PC-9 (cell line): Measurements from ENCODE around the gene MATN1. TPM values are rescaled to one million over a fixed set of nuclear protein-coding genes. Genes with fewer than 3 reads are reported as not detected.

Experiments
- BruUV-seq: library from RNA; stranded (reverse); fragments of 400-500 nt; replicated peaks from 2 replicates; lab custom pipeline; 2021; lab: Mats Ljungman, UMichigan
- CTCF ChIA-PET: fragments of 300-600 bp; sonication (Branson Sonifier 250); formaldehyde crosslinking; loops from one replicate; lab custom pipeline; 2022; ENCODE audit warnings: antibody characterized with exemption; lab: Charles Lee
- POLR2A ChIA-PET: fragments of 300-600 bp; sonication (Branson Sonifier 250); formaldehyde crosslinking; loops from one replicate; lab custom pipeline; 2022; ENCODE audit warnings: antibody characterized with exemption; ENCODE audit not compliant: unreplicated experiment; lab: Charles Lee
- DNase-seq, 2 experiments: peaks; one replicate each; pipeline versions ENCODE4 v3.0.0 to v3.0.0-alpha.2; 2015 to 2022; ENCODE audit warnings: mixed read lengths in 1 of 2
- H2AFZ ChIP-seq: fragments of 200-600 bp; sonication (generic); 2 replicates; pipeline ENCODE4 v1.8.1; 2017; ENCODE audit warnings: antibody characterized with exemption
- H3F3A ChIP-seq: fragments of 200-600 bp; sonication (generic); 2 replicates; pipeline ENCODE4 v1.8.1; 2017; ENCODE audit warnings: antibody characterized with exemption, mild to moderate bottlenecking, low read depth; ENCODE audit not compliant: insufficient read depth
- H3K27ac ChIP-seq: fragments of 200-600 bp; sonication (generic); 2 replicates; pipeline ENCODE4 v1.6.1; 2016; ENCODE audit warnings: mixed run types
- H3K27me3 ChIP-seq: fragments of 200-600 bp; sonication (generic); 2 replicates; pipeline ENCODE4 v1.6.1; 2016; ENCODE audit warnings: low read depth, mixed run types; ENCODE audit not compliant: insufficient read depth
- H3K36me3 ChIP-seq: fragments of 200-600 bp; sonication (generic); 2 replicates; pipeline ENCODE4 v1.6.1; 2016; ENCODE audit warnings: low read depth, mixed run types
- H3K4me1 ChIP-seq: fragments of 200-600 bp; sonication (generic); replicated peaks from 2 replicates; pipeline ENCODE4 v1.6.1; 2016; ENCODE audit warnings: mixed run types; ENCODE audit not compliant: insufficient read depth
- H3K4me2 ChIP-seq: fragments of 200-600 bp; sonication (generic); 2 replicates; pipeline ENCODE4 v1.6.1; 2017; ENCODE audit warnings: mixed run types
- H3K4me3 ChIP-seq: fragments of 200-600 bp; sonication (generic); 2 replicates; pipeline ENCODE4 v1.6.1; 2016; ENCODE audit warnings: mixed run types
- H3K79me2 ChIP-seq: fragments of 200-600 bp; sonication (generic); 2 replicates; pipeline ENCODE4 v1.6.1; 2017; ENCODE audit warnings: low read depth, mixed run types
- H3K9me2 ChIP-seq: fragments of 200-600 bp; sonication (generic); 2 replicates; pipeline ENCODE4 v1.8.1; 2017; ENCODE audit warnings: mild to moderate bottlenecking; ENCODE audit not compliant: insufficient read depth
- H3K9me3 ChIP-seq: fragments of 200-600 bp; sonication (generic); 2 replicates; pipeline ENCODE4 v1.8.1; 2016; ENCODE audit warnings: low read depth; ENCODE audit not compliant: insufficient read depth
- H4K20me1 ChIP-seq: fragments of 200-600 bp; sonication (generic); 2 replicates; pipeline ENCODE4 v1.8.1; 2017; ENCODE audit not compliant: insufficient read depth
- CTCF ChIP-seq: fragments of 200-600 bp; sonication (generic); conservative IDR thresholded peaks from 2 replicates; pipeline ENCODE4 v1.6.1; 2017; ENCODE audit warnings: mixed run types, antibody characterized with exemption, mild to moderate bottlenecking, moderate library complexity
- EZH2 ChIP-seq: fragments of 200-600 bp; sonication (generic); IDR thresholded peaks from 2 replicates; pipeline ENCODE4 v1.8.0; 2017; ENCODE audit warnings: antibody characterized with exemption, low read depth
- intact Hi-C: fragments of 100-400 bp; cut with micrococcal nuclease; formaldehyde crosslinking; loops from one replicate; pipeline ENCODE4 v1.10.0; 2022; ENCODE audit not compliant: unreplicated experiment
- total RNA-seq: library from RNA; stranded (reverse); gene quantifications from 2 replicates; pipeline ENCODE4 v1.2.3, GENCODE V29; 2021

MATN1 gene
- total RNA-seq, 1 experiment from 2014 or later = 0.37 TPM

DNA sequence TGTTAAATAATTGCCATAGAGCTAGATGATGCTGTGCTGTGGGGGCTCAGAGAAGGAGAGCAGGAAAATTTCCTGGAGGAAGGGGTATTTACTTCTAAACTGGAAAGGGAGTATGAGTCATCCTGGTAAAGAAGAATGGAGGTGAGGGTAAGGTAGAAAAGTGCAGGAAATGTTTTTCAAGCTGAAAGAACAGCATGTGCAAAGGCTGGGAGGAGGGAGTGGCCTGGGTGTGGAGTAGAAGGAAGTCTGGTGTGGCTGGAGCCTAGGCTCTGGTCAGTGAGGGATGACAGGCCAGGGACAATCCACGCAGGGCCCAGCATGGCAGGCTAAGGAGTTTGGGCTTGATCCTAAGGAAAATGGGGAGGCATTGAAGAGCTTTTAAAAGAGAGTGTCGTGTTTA lies 45.9 kb downstream of the MATN1 start:
- no peaks in the 10 kb centered on the region for H3K9me3 ChIP-seq
- peaks cover 5% of the 10 kb centered on the region; the same call in 1 of the 2 replicates for H3K4me1 ChIP-seq
- no peak for TF ChIP-seq EZH2
- TF ChIP-seq CTCF = no peak
- H3K9me2 ChIP-seq = no peaks in the 10 kb centered on the region
- H3K4me2 ChIP-seq = no peak overlapping the region
- no peak overlapping the region for H3K4me3 ChIP-seq
- H3K27ac ChIP-seq = no peak overlapping the region
- DNase-seq = no peak
- no peaks in the 10 kb centered on the region for H3K36me3 ChIP-seq
- no TSS peak for BruUV-seq
- H3K79me2 ChIP-seq = no peaks in the 10 kb centered on the region
- H2AFZ ChIP-seq = no peak overlapping the region
- no peaks in the 10 kb centered on the region for H4K20me1 ChIP-seq
- POLR2A ChIA-PET = no interaction called here
- H3K27me3 ChIP-seq = no peaks in the 10 kb centered on the region
- CTCF ChIA-PET = no interaction called here
- intact Hi-C loops = no loop called here
- no peaks in the 10 kb centered on the region; the same call in 1 of the 2 replicates for H3F3A ChIP-seq

DNA sequence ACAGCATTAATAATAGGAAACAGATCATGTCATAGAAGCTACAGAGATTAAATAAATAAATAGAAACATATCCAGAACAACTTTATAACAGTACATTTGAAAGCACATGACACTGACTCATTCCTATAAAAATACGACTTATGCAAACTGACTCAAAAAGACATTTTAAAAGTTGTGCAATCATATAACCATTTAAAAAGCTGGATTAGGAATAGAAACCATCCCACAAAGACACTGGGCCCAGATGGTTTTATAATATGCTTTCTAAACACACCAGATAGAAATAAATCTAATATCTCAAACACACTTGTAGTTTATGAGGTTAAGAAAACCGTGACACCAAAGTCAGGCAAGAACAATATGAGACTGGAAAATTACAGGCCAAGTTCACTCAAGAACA lies 47.6 kb downstream of the MATN1 start:
- ChIA-PET CTCF (no interaction called here), POLR2A (interaction anchor here (0.7 kb wide), 1 partner anchor 595 kb away, joined by 5 read pairs; no protein-coding TSS in a partner anchor)
- H3K79me2 ChIP-seq = no peaks in the 10 kb centered on the region
- H3K9me2 ChIP-seq = no peaks in the 10 kb centered on the region
- H3K4me1 ChIP-seq = peaks cover 5% of the 10 kb centered on the region; the same call in 1 of the 2 replicates
- H3K9me3 ChIP-seq = no peaks in the 10 kb centered on the region
- no peak overlapping the region for H3K4me3 ChIP-seq
- TF ChIP-seq EZH2 = no peak
- TF ChIP-seq CTCF = no peak
- no peaks in the 10 kb centered on the region for H3K36me3 ChIP-seq
- no peak overlapping the region for H2AFZ ChIP-seq
- BruUV-seq = no TSS peak
- H3F3A ChIP-seq = no peaks in the 10 kb centered on the region; the same call in 1 of the 2 replicates
- H3K27me3 ChIP-seq = no peaks in the 10 kb centered on the region
- H4K20me1 ChIP-seq = no peaks in the 10 kb centered on the region
- H3K27ac ChIP-seq = no peak overlapping the region
- no peak for DNase-seq
- peak overlapping the region; percentile 19; the same call in 1 of the 2 replicates for H3K4me2 ChIP-seq
- intact Hi-C loops = no loop called here

DNA sequence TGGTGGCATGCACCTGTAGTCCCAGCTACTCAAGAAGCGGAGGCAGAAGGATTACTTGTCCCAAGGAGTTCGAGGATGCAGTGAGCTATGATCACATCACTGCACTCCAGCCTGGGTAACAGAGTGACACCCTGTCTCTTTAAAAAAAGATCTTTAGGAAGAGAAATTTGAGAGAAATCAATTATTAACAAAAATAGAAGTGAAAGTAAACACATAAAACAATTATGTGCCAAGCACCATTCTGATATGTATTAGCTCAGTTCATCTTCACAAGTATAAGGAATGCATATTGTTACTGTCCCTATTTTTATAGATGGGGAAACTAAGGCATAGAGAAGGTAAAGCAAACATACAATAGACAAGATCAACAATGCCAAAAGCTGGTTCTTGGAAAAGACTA lies 48.1 kb downstream of the MATN1 start:
- no peak overlapping the region for H3K4me3 ChIP-seq
- no peaks in the 10 kb centered on the region for H3K9me2 ChIP-seq
- peaks cover 5% of the 10 kb centered on the region; the same call in 1 of the 2 replicates for H3K4me1 ChIP-seq
- ChIA-PET CTCF (no interaction called here), POLR2A (no interaction called here)
- no peak overlapping the region for H3K27ac ChIP-seq
- no peaks in the 10 kb centered on the region for H3K27me3 ChIP-seq
- TF ChIP-seq CTCF (no peak), EZH2 (no peak)
- H3K4me2 ChIP-seq = peak overlapping the region; percentile 19; the same call in 1 of the 2 replicates
- H4K20me1 ChIP-seq = no peaks in the 10 kb centered on the region
- no peak for DNase-seq
- H3K9me3 ChIP-seq = no peaks in the 10 kb centered on the region
- no peaks in the 10 kb centered on the region for H3K79me2 ChIP-seq
- no TSS peak for BruUV-seq
- H2AFZ ChIP-seq = no peak overlapping the region
- no peaks in the 10 kb centered on the region; the same call in 1 of the 2 replicates for H3F3A ChIP-seq
- no peaks in the 10 kb centered on the region for H3K36me3 ChIP-seq
- intact Hi-C loops = no loop called here
